Upper lobe of right lung (tissue), 1 donor: Measurements from ENCODE around the gene STH. TPM values are rescaled to one million over a fixed set of nuclear protein-coding genes. Genes with fewer than 3 reads are reported as not detected.
A peak's percentile ranks its signal among the peaks of the same experiment; 100 is the strongest.

Experiments used
- ATAC-seq: fragments of 200-7000 bp; cut with Tn5 transposase; one replicate; pipeline ENCODE4 v1.9.1; 2020; ENCODE audit warnings: mild to moderate bottlenecking, moderate library complexity
- DNase-seq: peaks from one replicate; pipeline ENCODE4 v3.0.0-alpha.2; 2020
- H3K27ac ChIP-seq: fragments of 200-600 bp; one replicate; pipeline ENCODE4 v1.8.0; 2022
- H3K27me3 ChIP-seq: fragments of 200-600 bp; one replicate; pipeline ENCODE4 v1.8.0; 2022; ENCODE audit warnings: mild to moderate bottlenecking
- H3K36me3 ChIP-seq: fragments of 200-600 bp; one replicate; pipeline ENCODE4 v1.8.0; 2022
- H3K4me1 ChIP-seq: fragments of 200-600 bp; one replicate; pipeline ENCODE4 v1.8.0; 2022
- H3K4me3 ChIP-seq: fragments of 200-600 bp; one replicate; pipeline ENCODE4 v1.8.0; 2022; ENCODE audit warnings: mild to moderate bottlenecking
- H3K9me3 ChIP-seq: fragments of 200-600 bp; one replicate; pipeline ENCODE4 v1.8.0; 2022
- CTCF ChIP-seq: fragments of 200-600 bp; IDR thresholded peaks from one replicate; pipeline ENCODE4 v1.8.0; 2022; ENCODE audit warnings: antibody characterized with exemption
- intact Hi-C: fragments of 100-400 bp; cut with DNase I; formaldehyde crosslinking; loops from one replicate; pipeline ENCODE4 v1.11.0; 2022
- total RNA-seq: library from RNA; stranded (reverse); fragmentation: NEBNext Ultra II Directional; extraction: Animal tissue kit (Norgen Biotek cat#: 25700); gene quantifications from one replicate; pipeline ENCODE4 v1.2.1, GENCODE V29; 2021
- donor health status: DM: no; HTN: yes; CAD: no; lungs with severe emphysema.

STH gene
- total RNA-seq, 1 donor from 2014 or later, result not detected

GRCh38 chr17:46037722-46038255 lies 38.7 kb downstream of the STH start:
- ATAC-seq, result no peak
- Histone ChIP-seq H3K4me3 (no peak overlapping the region), H3K27ac (no peak overlapping the region), H3K4me1 (no peaks in the 10 kb centered on the region), H3K27me3 (no peaks in the 10 kb centered on the region), H3K9me3 (no peaks in the 10 kb centered on the region), H3K36me3 (peaks cover 87% of the 10 kb centered on the region)
- intact Hi-C loops, result no loop called here
- TF ChIP-seq CTCF, result no peak
- no peak for DNase-seq

- no peak for TF ChIP-seq CTCF
- H3K4me1 ChIP-seq, result no peaks in the 10 kb centered on the region
- ATAC-seq (peak; percentile 20), DNase-seq (no peak)
- H3K27me3 ChIP-seq, result no peaks in the 10 kb centered on the region
- no peaks in the 10 kb centered on the region for H3K9me3 ChIP-seq
- no peak overlapping the region for H3K4me3 ChIP-seq
- H3K36me3 ChIP-seq, result peaks cover 87% of the 10 kb centered on the region
- intact Hi-C loops, result no loop called here
- H3K27ac ChIP-seq, result no peak overlapping the region
Measured at GRCh38 chr17:46038414-46038813, 39.4 kb downstream of the STH start.

- no peak for TF ChIP-seq CTCF
- intact Hi-C loops, result no loop called here
- peaks cover 3% of the 10 kb centered on the region for H3K4me1 ChIP-seq
- H3K27ac ChIP-seq, result no peak overlapping the region
- H3K4me3 ChIP-seq, result no peak overlapping the region
- peaks cover 83% of the 10 kb centered on the region for H3K36me3 ChIP-seq
- DNase-seq (no peak), ATAC-seq (no peak)
- H3K9me3 ChIP-seq, result no peaks in the 10 kb centered on the region
- no peaks in the 10 kb centered on the region for H3K27me3 ChIP-seq
Measured at GRCh38 chr17:46038937-46039336, 39.9 kb downstream of the STH start.

GRCh38 chr17:46039592-46040186 lies 40.6 kb downstream of the STH start:
- Histone ChIP-seq H3K36me3 (peaks cover 76% of the 10 kb centered on the region), H3K9me3 (no peaks in the 10 kb centered on the region), H3K27me3 (no peaks in the 10 kb centered on the region), H3K4me3 (no peak overlapping the region), H3K27ac (no peak overlapping the region), H3K4me1 (peaks cover 10% of the 10 kb centered on the region)
- no peak for TF ChIP-seq CTCF
- no peak for ATAC-seq
- DNase-seq, result no peak
- intact Hi-C loops, result loop anchor here (10.0 kb wide), 1 partner anchor 155 kb away; the partner anchor contains the start of gene KANSL1

GRCh38 chr17:46042246-46042645 lies 43.2 kb downstream of the STH start:
- no peak overlapping the region for H3K27ac ChIP-seq
- no peak overlapping the region for H3K4me3 ChIP-seq
- no peak for TF ChIP-seq CTCF
- intact Hi-C loops, result loop anchor here (10.0 kb wide), 1 partner anchor 153 kb away; the partner anchor contains the start of gene KANSL1
- no peaks in the 10 kb centered on the region for H3K27me3 ChIP-seq
- peaks cover 73% of the 10 kb centered on the region for H3K36me3 ChIP-seq
- ATAC-seq, result no peak
- no peak for DNase-seq
- H3K4me1 ChIP-seq, result peaks cover 20% of the 10 kb centered on the region
- no peaks in the 10 kb centered on the region for H3K9me3 ChIP-seq
